ENCODE results near the gene JARID2. TPM values are rescaled to one million over a fixed set of nuclear protein-coding genes. Genes with fewer than 3 reads are reported as not detected.

The JARID2 gene
- total and polyA plus RNA-seq, 4 donors = 1.4 to 12.3 (median 3.4) TPM

DNA sequence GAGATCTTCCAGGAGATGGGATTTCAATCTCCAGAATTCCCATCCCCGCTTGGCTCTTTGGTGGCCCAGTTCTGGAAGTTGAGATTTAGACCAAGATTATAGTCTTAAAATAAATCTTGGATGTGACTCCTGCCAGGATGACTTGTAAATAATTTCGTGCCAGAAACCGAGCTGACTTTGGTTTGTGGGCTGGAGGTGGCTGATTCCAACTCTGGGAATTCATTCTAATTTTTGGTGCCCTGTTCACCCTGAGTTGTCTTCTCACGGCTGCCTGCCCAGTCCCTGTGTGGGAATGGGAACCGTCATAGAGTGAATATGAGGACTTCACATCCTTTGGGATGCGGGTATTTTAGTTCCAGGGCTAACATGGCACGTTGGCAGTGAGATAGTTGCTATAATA lies 64.8 kb downstream of the JARID2 start:
- Histone ChIP-seq H3K9me3 (ENCODE audit: control insufficient read depth in 4 of 4, low read length in 3 of 4) (no peaks in the 10 kb centered on the region), H3K4me3 (ENCODE audit: low read depth in 1 of 3, low read length in 3 of 3) (no peak overlapping the region), H3K9ac (ENCODE audit: low read depth in 1 of 2, low read length in 2 of 2) (no peak overlapping the region), H3K27ac (ENCODE audit: low read depth in 1 of 2, low read length in 2 of 2) (no peak overlapping the region), H3K4me1 (ENCODE audit: control insufficient read depth in 4 of 4, insufficient read depth in 4 of 4, low read length in 3 of 4) (peaks cover 0 to 5% (median 1%) of the 10 kb centered on the region in 4 donors), H3K27me3 (ENCODE audit: control insufficient read depth in 4 of 4, insufficient read depth in 4 of 4, low read length in 3 of 4) (no peaks in the 10 kb centered on the region), H3K36me3 (ENCODE audit: control insufficient read depth in 4 of 4, insufficient read depth in 3 of 4, low read depth in 1 of 4, low read length in 3 of 4) (no peaks in the 10 kb centered on the region)
- TF ChIP-seq, protein P1, sequence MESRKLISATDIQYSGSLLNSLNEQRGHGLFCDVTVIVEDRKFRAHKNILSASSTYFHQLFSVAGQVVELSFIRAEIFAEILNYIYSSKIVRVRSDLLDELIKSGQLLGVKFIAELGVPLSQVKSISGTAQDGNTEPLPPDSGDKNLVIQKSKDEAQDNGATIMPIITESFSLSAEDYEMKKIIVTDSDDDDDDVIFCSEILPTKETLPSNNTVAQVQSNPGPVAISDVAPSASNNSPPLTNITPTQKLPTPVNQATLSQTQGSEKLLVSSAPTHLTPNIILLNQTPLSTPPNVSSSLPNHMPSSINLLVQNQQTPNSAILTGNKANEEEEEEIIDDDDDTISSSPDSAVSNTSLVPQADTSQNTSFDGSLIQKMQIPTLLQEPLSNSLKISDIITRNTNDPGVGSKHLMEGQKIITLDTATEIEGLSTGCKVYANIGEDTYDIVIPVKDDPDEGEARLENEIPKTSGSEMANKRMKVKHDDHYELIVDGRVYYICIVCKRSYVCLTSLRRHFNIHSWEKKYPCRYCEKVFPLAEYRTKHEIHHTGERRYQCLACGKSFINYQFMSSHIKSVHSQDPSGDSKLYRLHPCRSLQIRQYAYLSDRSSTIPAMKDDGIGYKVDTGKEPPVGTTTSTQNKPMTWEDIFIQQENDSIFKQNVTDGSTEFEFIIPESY (IDR thresholded peaks at IDR 0.05) = no peak
- TF ChIP-seq JUND (IDR thresholded peaks at IDR 0.05) (no peak), FOXA1 (IDR thresholded peaks at IDR 0.05) (no peak), HNF4A (conservative IDR thresholded peaks at IDR 0.05) (no peak), YY1 (IDR thresholded peaks at IDR 0.05) (no peak)
- TF ChIP-seq, protein P2, sequence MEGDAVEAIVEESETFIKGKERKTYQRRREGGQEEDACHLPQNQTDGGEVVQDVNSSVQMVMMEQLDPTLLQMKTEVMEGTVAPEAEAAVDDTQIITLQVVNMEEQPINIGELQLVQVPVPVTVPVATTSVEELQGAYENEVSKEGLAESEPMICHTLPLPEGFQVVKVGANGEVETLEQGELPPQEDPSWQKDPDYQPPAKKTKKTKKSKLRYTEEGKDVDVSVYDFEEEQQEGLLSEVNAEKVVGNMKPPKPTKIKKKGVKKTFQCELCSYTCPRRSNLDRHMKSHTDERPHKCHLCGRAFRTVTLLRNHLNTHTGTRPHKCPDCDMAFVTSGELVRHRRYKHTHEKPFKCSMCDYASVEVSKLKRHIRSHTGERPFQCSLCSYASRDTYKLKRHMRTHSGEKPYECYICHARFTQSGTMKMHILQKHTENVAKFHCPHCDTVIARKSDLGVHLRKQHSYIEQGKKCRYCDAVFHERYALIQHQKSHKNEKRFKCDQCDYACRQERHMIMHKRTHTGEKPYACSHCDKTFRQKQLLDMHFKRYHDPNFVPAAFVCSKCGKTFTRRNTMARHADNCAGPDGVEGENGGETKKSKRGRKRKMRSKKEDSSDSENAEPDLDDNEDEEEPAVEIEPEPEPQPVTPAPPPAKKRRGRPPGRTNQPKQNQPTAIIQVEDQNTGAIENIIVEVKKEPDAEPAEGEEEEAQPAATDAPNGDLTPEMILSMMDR (IDR thresholded peaks at IDR 0.05; ENCODE audit: low read depth, low read length, missing input control) = no peak
- WGBS = 90% methylated on average over 7 of the region's 7 CpGs
- DNase-seq (ENCODE audit: low spot score) = no peak

DNA sequence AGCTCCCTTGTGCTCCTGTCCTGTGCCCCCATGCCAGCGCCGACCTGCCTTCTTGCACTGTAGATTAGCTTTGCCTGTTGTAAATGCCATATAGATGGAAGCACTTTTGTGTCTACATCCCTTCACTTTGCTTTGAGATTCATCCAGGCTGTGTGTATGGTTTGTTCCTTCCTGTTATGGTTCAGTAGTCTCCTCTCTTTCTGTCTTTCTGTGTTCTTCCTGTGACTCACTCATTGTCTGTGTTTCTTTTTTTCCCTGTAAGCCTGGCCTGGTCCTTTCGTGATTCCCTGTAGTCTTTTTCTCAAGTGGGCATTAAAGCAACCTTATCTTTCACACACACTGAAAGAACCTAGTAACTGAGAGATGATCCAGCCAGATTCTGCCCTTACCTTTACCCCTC lies 66.6 kb downstream of the JARID2 start:
- no peaks in the 10 kb centered on the region for H3K27me3 ChIP-seq (ENCODE audit: control insufficient read depth in 4 of 4, insufficient read depth in 4 of 4, low read length in 3 of 4)
- no peak overlapping the region for H3K27ac ChIP-seq (ENCODE audit: low read depth in 1 of 2, low read length in 2 of 2)
- WGBS = 88% methylated on average over 3 of the region's 3 CpGs
- no peaks in the 10 kb centered on the region for H3K36me3 ChIP-seq (ENCODE audit: control insufficient read depth in 4 of 4, insufficient read depth in 3 of 4, low read depth in 1 of 4, low read length in 3 of 4)
- no peak for DNase-seq (ENCODE audit: low spot score)
- H3K4me3 ChIP-seq (ENCODE audit: low read depth in 1 of 3, low read length in 3 of 3) = no peak overlapping the region
- H3K9me3 ChIP-seq (ENCODE audit: control insufficient read depth in 4 of 4, low read length in 3 of 4) = no peaks in the 10 kb centered on the region
- TF ChIP-seq FOXA2 (IDR thresholded peaks at IDR 0.05) = no peak
- TF ChIP-seq, protein P1 (IDR thresholded peaks at IDR 0.05) = no peak
- TF ChIP-seq TAF1 (conservative IDR thresholded peaks at IDR 0.05) = no peak
- H3K4me1 ChIP-seq (ENCODE audit: control insufficient read depth in 4 of 4, insufficient read depth in 4 of 4, low read length in 3 of 4) = peaks cover 0 to 5% (median 1%) of the 10 kb centered on the region in 4 donors
- H3K9ac ChIP-seq (ENCODE audit: low read depth in 1 of 2, low read length in 2 of 2) = no peak overlapping the region

DNA sequence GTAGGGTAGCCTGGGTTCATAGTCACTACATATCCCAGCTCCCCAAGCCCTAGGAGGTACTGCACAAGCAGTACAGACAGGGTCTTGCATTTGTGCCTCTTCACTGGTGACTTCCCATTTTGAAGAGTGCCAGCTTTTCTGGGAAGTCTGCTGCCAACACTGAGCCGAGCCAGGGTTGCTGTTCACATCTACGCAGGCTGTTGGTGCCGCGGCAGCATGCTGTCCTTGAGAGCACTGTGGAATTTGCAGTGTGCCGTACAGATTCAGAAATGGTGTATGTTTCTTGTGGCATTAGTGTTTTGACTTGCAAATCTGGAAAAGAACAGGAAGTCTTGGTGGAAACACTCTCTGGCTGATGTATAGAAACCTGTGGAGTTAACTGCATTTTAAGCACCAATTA lies 67.5 kb downstream of the JARID2 start:
- 43% methylated on average over 5 of the region's 5 CpGs for WGBS
- no peak for DNase-seq (ENCODE audit: low spot score)
- Histone ChIP-seq H3K4me1 (ENCODE audit: control insufficient read depth in 4 of 4, insufficient read depth in 4 of 4, low read length in 3 of 4) (peaks cover 0 to 5% (median 1%) of the 10 kb centered on the region in 4 donors), H3K9me3 (ENCODE audit: control insufficient read depth in 4 of 4, low read length in 3 of 4) (no peaks in the 10 kb centered on the region), H3K27ac (ENCODE audit: low read depth in 1 of 2, low read length in 2 of 2) (no peak overlapping the region), H3K36me3 (ENCODE audit: control insufficient read depth in 4 of 4, insufficient read depth in 3 of 4, low read depth in 1 of 4, low read length in 3 of 4) (no peaks in the 10 kb centered on the region), H3K4me3 (ENCODE audit: low read depth in 1 of 3, low read length in 3 of 3) (no peak overlapping the region), H3K27me3 (ENCODE audit: control insufficient read depth in 4 of 4, insufficient read depth in 4 of 4, low read length in 3 of 4) (no peaks in the 10 kb centered on the region), H3K9ac (ENCODE audit: low read depth in 1 of 2, low read length in 2 of 2) (no peak overlapping the region)
- TF ChIP-seq, protein P3, sequence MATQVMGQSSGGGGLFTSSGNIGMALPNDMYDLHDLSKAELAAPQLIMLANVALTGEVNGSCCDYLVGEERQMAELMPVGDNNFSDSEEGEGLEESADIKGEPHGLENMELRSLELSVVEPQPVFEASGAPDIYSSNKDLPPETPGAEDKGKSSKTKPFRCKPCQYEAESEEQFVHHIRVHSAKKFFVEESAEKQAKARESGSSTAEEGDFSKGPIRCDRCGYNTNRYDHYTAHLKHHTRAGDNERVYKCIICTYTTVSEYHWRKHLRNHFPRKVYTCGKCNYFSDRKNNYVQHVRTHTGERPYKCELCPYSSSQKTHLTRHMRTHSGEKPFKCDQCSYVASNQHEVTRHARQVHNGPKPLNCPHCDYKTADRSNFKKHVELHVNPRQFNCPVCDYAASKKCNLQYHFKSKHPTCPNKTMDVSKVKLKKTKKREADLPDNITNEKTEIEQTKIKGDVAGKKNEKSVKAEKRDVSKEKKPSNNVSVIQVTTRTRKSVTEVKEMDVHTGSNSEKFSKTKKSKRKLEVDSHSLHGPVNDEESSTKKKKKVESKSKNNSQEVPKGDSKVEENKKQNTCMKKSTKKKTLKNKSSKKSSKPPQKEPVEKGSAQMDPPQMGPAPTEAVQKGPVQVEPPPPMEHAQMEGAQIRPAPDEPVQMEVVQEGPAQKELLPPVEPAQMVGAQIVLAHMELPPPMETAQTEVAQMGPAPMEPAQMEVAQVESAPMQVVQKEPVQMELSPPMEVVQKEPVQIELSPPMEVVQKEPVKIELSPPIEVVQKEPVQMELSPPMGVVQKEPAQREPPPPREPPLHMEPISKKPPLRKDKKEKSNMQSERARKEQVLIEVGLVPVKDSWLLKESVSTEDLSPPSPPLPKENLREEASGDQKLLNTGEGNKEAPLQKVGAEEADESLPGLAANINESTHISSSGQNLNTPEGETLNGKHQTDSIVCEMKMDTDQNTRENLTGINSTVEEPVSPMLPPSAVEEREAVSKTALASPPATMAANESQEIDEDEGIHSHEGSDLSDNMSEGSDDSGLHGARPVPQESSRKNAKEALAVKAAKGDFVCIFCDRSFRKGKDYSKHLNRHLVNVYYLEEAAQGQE (IDR thresholded peaks at IDR 0.05) = no peak

Data from liver (tissue), 9 donors.